Dermis blood vessel endothelial cell (primary cell): ENCODE results near the gene TCERG1. TPM values are rescaled to one million over a fixed set of nuclear protein-coding genes. Genes with fewer than 3 reads are reported as not detected.
A peak's percentile ranks its signal among the peaks of the same experiment; 100 is the strongest.
"Not testable (repeated sequence)": the region's sequence is repeated elsewhere in the genome, so short reads cannot be mapped to it uniquely, and the experiment has no call there.

ENCODE experiments used
- DNase-seq: peaks from one replicate; pipeline ENCODE4 v3.0.0; 2010
- total RNA-seq: library from RNA; depleted of rRNA; stranded (reverse); fragments of >200 nt; gene quantifications from 2 replicates; pipeline ENCODE4 v1.2.3, GENCODE V29; 2014

Gene TCERG1
- total RNA-seq, 1 donor from 2014 or later = 31.0 TPM

GRCh38 chr5:146521403-146522106 lies 74.4 kb downstream of the TCERG1 start:
- no peak for DNase-seq

- no peak for DNase-seq
Observed at GRCh38 chr5:146523698-146524097, 76.6 kb downstream of the TCERG1 start.

GRCh38 chr5:146527785-146528184 lies 80.7 kb downstream of the TCERG1 start:
- DNase-seq = no peak

- peak; percentile 17 for DNase-seq
Observed at GRCh38 chr5:146528236-146528635, 81.1 kb downstream of the TCERG1 start.

GRCh38 chr5:146529984-146530383 lies 82.9 kb downstream of the TCERG1 start:
- DNase-seq = no peak

GRCh38 chr5:146533260-146533857 lies 86.2 kb downstream of the TCERG1 start:
- DNase-seq = peak; percentile 79

GRCh38 chr5:146533882-146534281 lies 86.7 kb downstream of the TCERG1 start:
- DNase-seq = no peak

- DNase-seq = no peak
Observed at GRCh38 chr5:146538432-146538831, 91.3 kb downstream of the TCERG1 start.

- no peak for DNase-seq
Observed at GRCh38 chr5:146539973-146540372, 92.8 kb downstream of the TCERG1 start.

GRCh38 chr5:146540414-146540813 lies 93.3 kb downstream of the TCERG1 start:
- DNase-seq = no peak

- peak; percentile 77 for DNase-seq
Observed at GRCh38 chr5:146541958-146542849, 95.1 kb downstream of the TCERG1 start.

- no peak for DNase-seq
Observed at GRCh38 chr5:146544232-146544631, 97.1 kb downstream of the TCERG1 start.

GRCh38 chr5:146548781-146549449 lies 101.8 kb downstream of the TCERG1 start:
- no peak for DNase-seq

GRCh38 chr5:146549615-146550014 lies 102.5 kb downstream of the TCERG1 start:
- no peak for DNase-seq

GRCh38 chr5:146553446-146553845 lies 106.3 kb downstream of the TCERG1 start:
- DNase-seq = no peak

- not testable (repeated sequence) for DNase-seq
Observed at GRCh38 chr5:146556884-146557283, 109.8 kb downstream of the TCERG1 start.

- no peak for DNase-seq
Observed at GRCh38 chr5:146560205-146560812, 113.2 kb downstream of the TCERG1 start.

Other genes starting within 250 kb of the TCERG1 start
- 26.2 and 35.7 TPM in 2 replicates for gene RBM27, start 243.7 kb upstream of the TCERG1 start, total RNA-seq
- gene POU4F3, start 108.5 kb upstream of the TCERG1 start, total RNA-seq = 0.05 TPM in 1 of 2 replicates, not detected in the other
- not detected in 2 replicates for gene GPR151, start 68.9 kb downstream of the TCERG1 start, total RNA-seq